ENCODE data around the gene GPR151. TPM values are rescaled to one million over a fixed set of nuclear protein-coding genes. Genes with fewer than 3 reads are reported as not detected.
"Not testable (repeated sequence)": the region's sequence is repeated elsewhere in the genome, so short reads cannot be mapped to it uniquely, and the experiment has no call there.

The GPR151 gene
- total RNA-seq, 3 donors from 2014 or later (not counting 1 experiment from before 2014, with no cell fraction given), result not detected

- DNase-seq (no peak), ATAC-seq (no peak)
- Histone ChIP-seq H3K27me3 (ENCODE audit: control insufficient read depth, insufficient read depth, low read length) (no peaks in the 10 kb centered on the region), H3K4me1 (ENCODE audit: control insufficient read depth, insufficient read depth, low read length) (no peaks in the 10 kb centered on the region), H3K27ac (ENCODE audit: low read length) (no peak overlapping the region), H3K9me3 (ENCODE audit: control insufficient read depth, insufficient read depth, low read length) (no peaks in the 10 kb centered on the region), H3K36me3 (ENCODE audit: control insufficient read depth, insufficient read depth, low read length) (no peaks in the 10 kb centered on the region), H3K4me3 (ENCODE audit: low read length) (no peak overlapping the region)
- 100% methylated on average over 1 of the region's 3 CpGs for WGBS (ENCODE audit: insufficient coverage)
- Mint-ChIP-seq H3K36me3 (no peaks in the 10 kb centered on the region), H3K27me3 (ENCODE audit: low read depth in 2 of 2) (peaks cover 3 to 7% of the 10 kb centered on the region in 2 donors), H3K4me1 (no peaks in the 10 kb centered on the region), H3K9me3 (no peaks in the 10 kb centered on the region), H3K27ac (no peak overlapping the region), H3K4me3 (no peak overlapping the region)
- TF ChIP-seq CTCF (IDR thresholded peaks at IDR 0.05), result no peak
- intact Hi-C loops (cut with micrococcal nuclease), result no loop called here
These were observed 44.3 kb upstream of the GPR151 start for GRCh38 chr5:146560205-146560812.

GRCh38 chr5:146556884-146557283 is 40.9 kb upstream of the GPR151 start:
- H3K9me3 ChIP-seq (ENCODE audit: control insufficient read depth, insufficient read depth, low read length); DNase-seq; H3K9me3 Mint-ChIP-seq; ATAC-seq; H3K4me3 ChIP-seq (ENCODE audit: low read length); H3K36me3 Mint-ChIP-seq; H3K27ac Mint-ChIP-seq; H3K4me3 Mint-ChIP-seq; intact Hi-C loops (cut with micrococcal nuclease); H3K36me3 ChIP-seq (ENCODE audit: control insufficient read depth, insufficient read depth, low read length); H3K27ac ChIP-seq (ENCODE audit: low read length); H3K27me3 ChIP-seq (ENCODE audit: control insufficient read depth, insufficient read depth, low read length); H3K27me3 Mint-ChIP-seq (ENCODE audit: low read depth in 2 of 2); H3K4me1 ChIP-seq (ENCODE audit: control insufficient read depth, insufficient read depth, low read length); H3K4me1 Mint-ChIP-seq: not testable (repeated sequence)
- 80% methylated on average over 4 of the region's 4 CpGs for WGBS (ENCODE audit: insufficient coverage)

GRCh38 chr5:146553446-146553845 is 37.5 kb upstream of the GPR151 start:
- peaks cover 7 to 24% of the 10 kb centered on the region in 2 donors for H3K27me3 Mint-ChIP-seq (ENCODE audit: low read depth in 2 of 2)
- H3K4me1 ChIP-seq (ENCODE audit: control insufficient read depth, insufficient read depth, low read length), result no peaks in the 10 kb centered on the region
- H3K27ac ChIP-seq (ENCODE audit: low read length), result no peak overlapping the region
- no peak for DNase-seq
- intact Hi-C loops (cut with micrococcal nuclease), result no loop called here
- H3K36me3 Mint-ChIP-seq, result no peaks in the 10 kb centered on the region
- TF ChIP-seq CTCF (IDR thresholded peaks at IDR 0.05), result no peak
- H3K4me3 ChIP-seq (ENCODE audit: low read length), result no peak overlapping the region
- no peaks in the 10 kb centered on the region for H3K36me3 ChIP-seq (ENCODE audit: control insufficient read depth, insufficient read depth, low read length)
- H3K27ac Mint-ChIP-seq, result no peak overlapping the region
- H3K4me1 Mint-ChIP-seq, result no peaks in the 10 kb centered on the region
- H3K27me3 ChIP-seq (ENCODE audit: control insufficient read depth, insufficient read depth, low read length), result no peaks in the 10 kb centered on the region
- ATAC-seq, result no peak
- no peaks in the 10 kb centered on the region for H3K9me3 Mint-ChIP-seq
- no peaks in the 10 kb centered on the region for H3K9me3 ChIP-seq (ENCODE audit: control insufficient read depth, insufficient read depth, low read length)
- no peak overlapping the region for H3K4me3 Mint-ChIP-seq
- 31% methylated on average over 3 of the region's 3 CpGs for WGBS (ENCODE audit: insufficient coverage)

- Mint-ChIP-seq H3K27ac (no peak overlapping the region), H3K9me3 (no peaks in the 10 kb centered on the region), H3K27me3 (ENCODE audit: low read depth in 2 of 2) (peaks cover 7 to 30% of the 10 kb centered on the region in 2 donors), H3K36me3 (no peaks in the 10 kb centered on the region), H3K4me3 (no peak overlapping the region), H3K4me1 (no peaks in the 10 kb centered on the region)
- Histone ChIP-seq H3K9me3 (ENCODE audit: control insufficient read depth, insufficient read depth, low read length) (no peaks in the 10 kb centered on the region), H3K4me1 (ENCODE audit: control insufficient read depth, insufficient read depth, low read length) (no peaks in the 10 kb centered on the region), H3K36me3 (ENCODE audit: control insufficient read depth, insufficient read depth, low read length) (no peaks in the 10 kb centered on the region), H3K27ac (ENCODE audit: low read length) (no peak overlapping the region), H3K4me3 (ENCODE audit: low read length) (no peak overlapping the region), H3K27me3 (ENCODE audit: control insufficient read depth, insufficient read depth, low read length) (peaks cover 4% of the 10 kb centered on the region)
- intact Hi-C loops (cut with micrococcal nuclease), result loop anchor here (10.0 kb wide), 1 partner anchor 115 kb away; no protein-coding TSS in a partner anchor
- no peak for TF ChIP-seq CTCF (IDR thresholded peaks at IDR 0.05)
- no peak for ATAC-seq
- no peak for DNase-seq
These were observed 33.6 kb upstream of the GPR151 start for GRCh38 chr5:146549615-146550014.
